NCI-H1930 (cell line): ENCODE results near the gene FAM3D.

Source experiments
- DNase-seq, 2 experiments: peaks; one replicate each; lab custom pipeline; 2025; lab: John Stamatoyannopoulos, UW

FAM3D gene

DNA sequence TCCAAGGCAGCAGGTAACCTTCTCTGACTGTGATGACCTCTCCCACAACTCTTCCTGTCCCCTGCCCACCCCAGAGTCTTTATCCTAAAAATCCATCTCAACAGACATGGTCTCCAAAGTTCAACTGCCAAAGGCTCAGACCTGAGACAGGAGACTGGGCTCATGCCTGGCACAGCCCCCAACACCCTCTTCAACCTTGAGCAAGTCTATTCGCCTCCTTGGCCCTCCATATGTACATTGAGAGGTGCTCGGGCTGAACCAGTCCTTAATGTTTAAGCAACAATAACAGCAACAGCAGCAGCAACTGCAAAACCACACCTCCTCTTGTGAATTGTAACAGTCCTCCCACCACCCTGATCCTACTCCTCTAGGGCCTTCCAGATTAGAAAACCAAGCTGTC lies 9.9 kb downstream of the FAM3D start:
- no peak for DNase-seq

DNA sequence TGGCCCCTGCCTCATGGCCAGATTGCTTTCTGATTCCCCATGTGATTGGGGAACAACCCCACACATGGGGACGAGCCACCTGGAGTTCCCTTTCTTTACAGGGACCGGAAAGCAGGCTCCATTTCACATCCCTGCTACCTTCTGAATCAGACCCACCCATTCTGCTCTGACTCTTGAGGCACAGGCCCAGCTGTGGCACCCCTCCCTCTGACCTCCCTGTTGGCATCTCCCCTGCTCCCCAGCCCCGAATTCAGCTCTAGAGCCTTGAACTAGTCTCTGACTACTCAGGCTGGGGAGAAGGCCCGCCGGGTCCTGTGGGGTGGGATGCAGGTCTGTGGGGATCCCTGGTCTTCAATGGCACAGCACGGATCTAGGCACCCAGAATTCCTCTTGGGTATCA lies 12.1 kb downstream of the FAM3D start:
- no peak for DNase-seq

DNA sequence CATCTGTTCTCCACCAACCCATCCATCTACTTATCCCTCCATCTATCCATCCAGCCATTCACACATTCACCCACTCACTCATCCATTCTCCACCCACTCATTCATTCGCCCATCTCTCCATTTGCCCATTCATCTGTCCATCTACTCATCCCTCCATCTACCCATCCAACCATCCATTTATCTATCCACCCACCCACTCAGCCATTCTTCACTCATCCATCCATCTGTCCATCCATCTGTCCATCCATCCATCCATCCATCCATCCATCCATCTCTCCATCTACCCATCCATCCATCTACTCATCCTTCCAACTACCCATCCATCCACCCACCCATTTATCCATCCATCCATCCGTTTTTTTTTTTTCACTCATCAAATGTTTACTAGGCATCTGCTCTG lies 13.9 kb downstream of the FAM3D start:
- DNase-seq: no peak

DNA sequence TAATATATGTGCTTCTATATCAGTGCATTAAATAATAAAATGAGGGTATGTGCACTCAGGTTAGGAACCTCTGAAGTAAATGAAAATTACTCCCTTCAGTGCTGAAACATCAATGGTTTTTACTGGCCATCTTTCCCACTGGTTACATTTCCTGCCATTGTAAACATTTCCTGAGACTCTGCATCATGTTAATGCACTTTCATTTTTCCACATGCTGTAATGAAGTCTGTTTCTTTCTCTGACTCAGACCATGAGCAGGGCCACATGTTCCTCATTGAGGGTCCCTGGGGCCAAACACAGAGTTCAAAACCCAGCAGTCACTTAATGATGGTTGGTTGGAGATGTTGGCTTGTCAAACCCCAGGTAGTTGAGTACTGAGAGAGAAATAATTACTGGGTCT lies 15.3 kb downstream of the FAM3D start:
- DNase-seq: no peak

- DNase-seq: no peak
These were observed 19.0 kb downstream of the FAM3D start for GRCh38 chr3:58647381-58648141.

DNA sequence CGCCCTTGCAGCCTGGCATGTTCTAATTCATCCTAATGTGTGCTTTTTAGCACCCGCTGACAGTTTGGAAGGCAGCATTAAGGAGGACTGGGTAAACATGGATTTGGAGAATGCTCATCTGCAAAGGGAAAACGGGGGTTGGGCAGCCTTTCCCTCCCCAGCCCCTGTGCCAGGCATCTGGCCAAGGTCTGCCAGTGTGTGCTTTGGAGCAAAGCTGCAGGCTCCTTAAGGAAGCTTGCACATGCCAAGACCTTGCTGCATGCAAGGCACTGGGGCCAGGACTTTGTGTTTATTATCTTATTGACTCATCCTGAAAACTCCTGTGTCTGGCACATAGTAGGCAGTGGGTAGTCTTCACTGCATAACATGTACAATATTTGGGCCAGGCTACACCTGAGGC lies 20.1 kb downstream of the FAM3D start:
- DNase-seq: no peak

DNA sequence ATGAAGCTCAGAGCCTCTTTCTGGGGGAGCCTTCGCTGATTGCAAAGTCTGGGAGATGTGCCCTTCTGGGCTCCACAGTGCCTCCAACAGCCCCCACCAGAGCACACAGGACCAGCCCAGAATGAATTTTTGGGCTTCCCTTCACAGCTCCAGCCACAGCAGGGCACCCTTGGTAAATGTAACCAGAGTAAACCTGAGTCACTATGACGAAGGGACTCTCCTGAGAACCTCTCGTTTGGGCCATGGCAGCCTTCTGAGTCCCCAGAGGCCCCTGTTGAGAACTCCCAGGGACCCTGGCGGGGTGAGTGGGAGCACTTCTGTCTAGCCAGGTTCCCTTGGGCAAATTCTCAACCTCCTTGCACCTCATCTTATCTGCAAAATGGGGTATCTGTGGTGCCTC lies 20.8 kb downstream of the FAM3D start:
- no peak for DNase-seq

- DNase-seq: no peak
These were observed 23.7 kb downstream of the FAM3D start for GRCh38 chr3:58642846-58643245.

- peak; percentile 35 to 58 for DNase-seq
These were observed 25.7 kb downstream of the FAM3D start for GRCh38 chr3:58640700-58641372.

DNA sequence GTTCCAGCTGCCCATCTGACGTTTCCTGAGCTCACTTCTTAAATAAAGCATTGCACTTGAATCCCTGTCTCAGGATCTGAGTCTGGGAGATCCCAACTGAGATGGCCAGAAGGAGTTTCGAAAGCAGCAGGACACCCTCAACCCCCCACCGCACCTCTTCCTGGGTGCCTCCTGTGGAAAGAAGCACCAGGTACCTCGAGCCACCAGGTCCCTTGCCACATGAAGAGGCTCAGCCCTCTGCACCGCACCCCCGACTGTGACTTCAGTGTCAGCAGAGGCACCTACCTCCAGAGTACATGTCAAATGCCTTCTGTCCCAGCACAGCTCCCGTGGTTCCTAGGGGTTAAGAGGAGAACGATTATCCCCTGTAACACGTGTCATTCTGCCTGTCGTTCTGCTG lies 26.7 kb downstream of the FAM3D start:
- DNase-seq: no peak

DNA sequence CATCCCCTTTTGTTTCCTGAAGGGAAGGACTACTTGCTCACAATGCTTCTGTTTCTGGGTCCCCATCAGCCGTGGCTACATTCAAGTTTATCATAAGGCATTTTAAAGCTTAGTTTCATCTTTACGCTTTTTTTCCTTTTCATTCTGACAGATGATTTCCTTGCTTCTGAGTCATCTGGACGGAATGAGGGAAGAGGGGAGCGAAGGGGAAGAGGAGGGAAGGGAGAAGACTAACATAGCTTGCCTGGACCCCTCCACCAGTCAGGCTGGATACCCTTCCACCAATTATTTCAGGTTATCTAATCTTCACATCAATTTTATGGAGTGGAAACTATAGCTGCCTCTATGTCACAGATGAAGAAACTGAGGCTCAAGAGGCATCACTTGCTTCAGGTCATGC lies 27.6 kb downstream of the FAM3D start:
- DNase-seq: no peak

DNA sequence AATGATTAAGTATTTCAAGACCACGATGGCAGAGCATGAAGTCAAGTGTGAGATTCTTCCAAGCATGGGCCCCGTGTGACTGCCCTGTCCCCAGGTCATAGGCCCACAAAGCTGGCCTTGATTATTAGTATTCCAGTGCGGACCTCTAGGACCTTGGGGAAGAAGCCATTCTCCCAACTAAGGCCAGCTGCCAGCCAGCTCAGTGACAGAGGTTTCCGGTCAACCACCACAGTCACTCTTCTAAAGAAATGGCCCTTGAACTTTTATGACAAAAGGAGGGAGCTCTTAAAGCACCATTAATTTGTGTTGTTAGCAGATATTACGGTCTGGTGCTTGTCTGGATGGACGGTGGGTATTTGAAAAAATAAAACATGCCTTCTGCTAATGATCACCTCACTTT lies 28.0 kb downstream of the FAM3D start:
- DNase-seq: no peak

- DNase-seq: no peak
These were observed 29.1 kb downstream of the FAM3D start for GRCh38 chr3:58637509-58637908.

GRCh38 chr3:58635371-58636285 lies 30.9 kb downstream of the FAM3D start:
- DNase-seq: no peak

DNA sequence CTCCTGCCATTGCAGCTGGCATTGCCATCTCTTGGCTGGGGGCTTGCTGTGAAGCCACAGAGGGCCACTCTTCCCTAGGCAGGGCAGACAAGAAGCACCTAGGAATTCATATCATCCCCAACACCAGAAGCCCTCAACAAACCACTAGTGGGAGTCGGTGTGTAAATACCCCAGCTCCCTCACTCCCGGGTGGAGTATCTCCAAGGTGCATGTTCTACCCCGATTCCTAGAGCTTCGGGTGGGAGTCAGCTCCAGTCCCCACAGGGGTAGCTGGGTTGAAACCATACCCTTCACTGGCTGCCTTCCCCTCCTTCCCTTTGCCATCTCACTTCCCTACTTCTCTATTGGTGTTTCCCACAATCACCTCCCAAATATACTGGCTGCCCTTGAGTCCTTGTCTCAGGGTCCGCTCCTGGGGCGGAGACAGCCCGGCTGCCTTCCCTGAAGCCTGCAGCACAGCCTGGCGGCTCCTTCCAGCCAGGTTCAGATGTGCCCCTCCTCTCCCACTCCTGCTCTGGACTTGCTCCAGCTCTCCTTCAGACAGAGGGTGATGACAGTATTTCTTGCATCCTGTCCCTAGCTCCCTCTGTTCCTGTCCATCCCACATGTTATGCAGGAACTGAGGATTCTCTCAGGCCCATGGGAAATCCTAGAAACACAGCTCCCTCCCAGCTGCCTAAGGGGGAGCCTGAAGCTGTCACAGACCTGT lies 33.3 kb downstream of the FAM3D start:
- DNase-seq: no peak

DNA sequence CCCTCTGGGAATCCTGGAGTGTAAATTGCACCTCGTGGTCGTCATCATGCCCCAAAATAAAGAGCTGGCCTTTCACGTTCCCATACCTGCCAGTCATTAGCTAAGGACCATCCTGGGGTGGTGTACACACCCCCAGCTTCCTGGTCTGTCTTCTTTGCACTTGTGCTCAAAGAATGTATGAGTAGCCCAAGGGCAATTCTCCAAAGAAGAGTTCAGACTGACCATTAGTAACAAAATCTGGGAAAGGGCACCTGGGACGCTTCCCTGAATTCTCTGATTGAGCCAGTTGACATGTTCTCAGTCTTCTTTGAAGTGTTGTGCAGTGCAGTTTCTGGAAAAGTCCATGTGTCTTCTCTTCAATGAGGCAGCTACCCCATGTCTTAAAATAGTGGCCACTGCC lies 34.8 kb downstream of the FAM3D start:
- DNase-seq: no peak

GRCh38 chr3:58630710-58631092 lies 35.9 kb downstream of the FAM3D start:
- no peak for DNase-seq

DNA sequence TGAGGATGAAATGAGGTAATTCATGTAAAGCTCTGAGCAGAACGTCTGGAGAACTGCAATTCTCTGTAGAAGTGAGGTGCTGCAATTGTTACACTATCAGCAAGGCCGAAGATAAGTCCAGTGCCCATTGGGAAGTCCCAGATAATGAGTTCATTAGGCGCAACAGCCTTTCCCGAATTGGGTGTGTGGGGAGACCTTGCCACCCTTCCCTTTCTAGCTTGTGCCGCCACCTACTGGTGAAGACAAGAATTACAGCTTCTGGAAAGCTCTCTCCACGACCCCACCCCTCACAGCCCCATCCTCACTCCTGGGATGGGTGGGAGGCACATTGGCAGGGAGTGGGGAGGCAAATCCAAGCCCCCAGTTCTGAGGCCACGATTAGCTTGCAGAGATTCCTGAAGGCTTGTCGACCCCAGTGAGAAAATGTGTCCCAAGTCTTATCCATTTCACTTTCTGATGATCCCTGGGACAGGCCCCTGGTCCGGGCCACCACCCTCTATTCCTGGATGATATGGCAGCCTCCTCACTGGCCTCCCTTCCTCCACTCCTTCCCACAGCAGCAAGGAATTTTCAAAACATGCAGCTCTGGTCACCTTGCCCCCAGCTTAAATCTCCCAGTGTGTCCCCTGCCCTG lies 36.4 kb downstream of the FAM3D start:
- peak; percentile 3 to 15 for DNase-seq

DNA sequence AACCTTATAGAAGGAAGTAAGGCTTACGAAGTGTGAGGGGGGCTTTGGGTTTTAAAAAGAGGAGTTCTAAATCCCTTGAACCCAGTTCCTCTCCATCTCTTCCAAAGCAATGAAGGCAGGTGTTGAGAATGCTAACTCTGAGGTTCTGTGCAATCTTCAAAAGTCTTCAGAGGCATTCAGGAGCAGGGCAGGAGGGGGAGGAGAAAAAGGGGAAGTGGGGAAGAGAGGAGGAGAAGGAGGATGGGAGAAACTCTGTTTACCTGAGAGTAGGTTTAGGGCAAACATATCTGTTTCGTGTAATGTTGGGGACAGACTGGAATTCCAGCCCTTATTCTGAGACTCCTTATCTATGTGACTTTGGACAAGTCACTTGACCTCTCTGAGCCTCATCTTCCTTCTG lies 36.9 kb downstream of the FAM3D start:
- DNase-seq: no peak

GRCh38 chr3:58628823-58629562 lies 37.6 kb downstream of the FAM3D start:
- no peak for DNase-seq

GRCh38 chr3:58627941-58628340 lies 38.6 kb downstream of the FAM3D start:
- DNase-seq: no peak
